K562 (cell line): Measurements from ENCODE around the gene TNFRSF18. TPM values are rescaled to one million over a fixed set of nuclear protein-coding genes. Genes with fewer than 3 reads are reported as not detected.
A peak's percentile ranks its signal among the peaks of the same experiment; 100 is the strongest.

Experiments used
- BMI1 ChIP-seq: fragments of 150-350 bp; IDR thresholded peaks from 2 replicates; pipeline ENCODE4 v1.6.1; 2014; ENCODE audit warnings: low read length
- CEBPB ChIP-seq: fragments of 450-650 bp; IDR thresholded peaks from 2 replicates; pipeline ENCODE4 v1.6.1; 2016; ENCODE audit warnings: missing genetic modification characterization, missing compliant biosample characterization
- CHD1 ChIP-seq: fragments of 200-600 bp; sonication (generic); IDR thresholded peaks from one replicate; pipeline ENCODE4 v1.6.1; 2012; ENCODE audit warnings: mild to moderate bottlenecking, moderate library complexity, low read length, inconsistent platforms
- DIDO1 ChIP-seq: fragments of 450-650 bp; IDR thresholded peaks from 2 replicates; pipeline ENCODE4 v1.6.1; 2016; ENCODE audit warnings: low read depth, missing biosample characterization, missing genetic modification characterization
- DMBX1 ChIP-seq: fragments of 250-450 bp; sonication (Bioruptor Pico); IDR thresholded peaks from 2 replicates; pipeline ENCODE4 v1.8.0; 2022; ENCODE audit warnings: inconsistent platforms, mild to moderate bottlenecking, moderate library complexity, borderline replicate concordance
- EP300 ChIP-seq: IDR thresholded peaks from 2 replicates; pipeline ENCODE4 v1.6.1; 2012; ENCODE audit warnings: low read length, improper control_type of control experiment
- MAZ ChIP-seq, 2 experiments: fragments of 450-650 bp in 1 of 2; sonication (generic) in 1 of 2; formaldehyde crosslinking; IDR thresholded peaks in 1 of 2; conservative IDR thresholded peaks in 1 of 2; 2 replicates each; pipeline versions ENCODE4 v1.4.0 to v1.5.0; 2020; ENCODE audit warnings: mild to moderate bottlenecking in 1 of 2, missing genetic modification reagents in 1 of 2
- NCOA1 ChIP-seq: fragments of 450-650 bp; IDR thresholded peaks from 2 replicates; pipeline ENCODE4 v1.6.1; 2016; ENCODE audit warnings: low read depth
- NFIC ChIP-seq: fragments of 450-650 bp; IDR thresholded peaks from 2 replicates; pipeline ENCODE4 v1.6.1; 2017; ENCODE audit warnings: mild to moderate bottlenecking, inconsistent platforms
- POU5F1 ChIP-seq: fragments of 150-350 bp; IDR thresholded peaks from 2 replicates; pipeline ENCODE4 v1.6.1; 2014; ENCODE audit warnings: borderline replicate concordance, low read length, low read depth, mild to moderate bottlenecking; ENCODE audit not compliant: partially characterized antibody
- RUNX1 ChIP-seq: sonication (generic); IDR thresholded peaks from 2 replicates; pipeline ENCODE4 v1.6.1; 2016; ENCODE audit warnings: antibody characterized with exemption, low read depth
- SOX6 ChIP-seq: fragments of 450-650 bp; IDR thresholded peaks from 2 replicates; pipeline ENCODE4 v1.6.1; 2014; ENCODE audit warnings: mild to moderate bottlenecking
- TEAD2 ChIP-seq: fragments of 450-650 bp; IDR thresholded peaks from 2 replicates; pipeline ENCODE4 v1.6.1; 2016; ENCODE audit warnings: missing genetic modification characterization, control low read depth, missing compliant biosample characterization
- THRA ChIP-seq: fragments of 450-650 bp; IDR thresholded peaks from 2 replicates; pipeline ENCODE4 v1.6.1; 2017; ENCODE audit warnings: mild to moderate bottlenecking, moderate library complexity
- U2AF2 ChIP-seq: fragments of 200-400 bp; formaldehyde crosslinking; optimal IDR thresholded peaks from 2 replicates; pipeline ENCODE3; 2017; ENCODE audit warnings: low read depth, mild to moderate bottlenecking, low read length
- ZC3H11A ChIP-seq: IDR thresholded peaks from 2 replicates; pipeline ENCODE4 v1.6.1; 2012; ENCODE audit warnings: low read depth, low read length, improper control_type of control experiment
- ZNF212 ChIP-seq: fragments of 450-650 bp; formaldehyde crosslinking; IDR thresholded peaks from 2 replicates; pipeline ENCODE4 v1.4.0; 2020; ENCODE audit warnings: mild to moderate bottlenecking
- ZNF644 ChIP-seq: fragments of 200-800 bp; sonication (Bioruptor generic); IDR thresholded peaks from 2 replicates; pipeline ENCODE4 v1.6.1; 2016; ENCODE audit warnings: low read depth, missing genetic modification characterization, missing compliant biosample characterization
- polyA plus RNA-seq, 8 experiments: library from polyadenylated mRNA; depleted of rRNA in 4 of 8; stranded (reverse) in 5 of 8; unstranded in 3 of 8; fragments of >200 nt; fragmentation: Nextera tagmentation in 2 of 8; fragmentation: Illumina TruSeq in 1 of 8; extraction: Ambion mirVana in 2 of 8; extraction: Trizol in 1 of 8; gene quantifications; 2 replicates each; pipeline versions ENCODE4 v1.2.1 to v1.2.3, GENCODE V29; 2011 to 2014; ENCODE audit warnings: inconsistent platforms in 1 of 8, missing spikeins in 1 of 8
- total RNA-seq, 7 experiments: library from RNA; depleted of rRNA in 6 of 7; stranded (reverse); fragments of >200 nt in 6 of 7; fragmentation: Illumina TruSeq in 2 of 7; extraction: Trizol in 2 of 7; gene quantifications; 2 replicates each; pipeline versions ENCODE4 v1.2.1 to v1.2.3, GENCODE V29; 2011 to 2021; ENCODE audit warnings: low replicate concordance in 1 of 7
- TF ChIP-seq, protein P1 (sequence below): fragments of 250-450 bp; sonication (Bioruptor Pico); IDR thresholded peaks from 2 replicates; pipeline ENCODE4 v1.5.0; 2021
- TF ChIP-seq, protein P2 (sequence below): fragments of 250-450 bp; sonication (Bioruptor Pico); IDR thresholded peaks from 2 replicates; pipeline ENCODE4 v1.8.0; 2022; ENCODE audit warnings: moderate library complexity, mild to moderate bottlenecking, inconsistent platforms
- TF ChIP-seq, protein P3 (sequence below), 2 experiments: IDR thresholded peaks; 2 replicates each; pipeline ENCODE4 v1.6.1; 2011; ENCODE audit warnings: borderline replicate concordance in 1 of 2, control low read depth in 1 of 2, low read depth in 1 of 2, low read length in 1 of 2, mild to moderate bottlenecking in 1 of 2, mixed read lengths in 1 of 2, moderate library complexity in 1 of 2; ENCODE audit not compliant: insufficient read depth in 1 of 2, insufficient read length in 1 of 2, poor library complexity in 1 of 2, severe bottlenecking in 1 of 2; ENCODE audit errors: extremely low read depth in 1 of 2
- TF ChIP-seq, protein P4 (sequence below): sonication (generic); formaldehyde crosslinking; IDR thresholded peaks from 2 replicates; pipeline ENCODE4 v1.8.0; 2022; ENCODE audit warnings: mild to moderate bottlenecking, missing genetic modification reagents

Gene TNFRSF18
- total and polyA plus RNA-seq, 9 of the 15 experiments (the other 6 are each of a cell fraction or from before 2014, with no cell fraction given): 0.24 to 0.27 TPM; not detected in 7

- TF ChIP-seq, protein P1, sequence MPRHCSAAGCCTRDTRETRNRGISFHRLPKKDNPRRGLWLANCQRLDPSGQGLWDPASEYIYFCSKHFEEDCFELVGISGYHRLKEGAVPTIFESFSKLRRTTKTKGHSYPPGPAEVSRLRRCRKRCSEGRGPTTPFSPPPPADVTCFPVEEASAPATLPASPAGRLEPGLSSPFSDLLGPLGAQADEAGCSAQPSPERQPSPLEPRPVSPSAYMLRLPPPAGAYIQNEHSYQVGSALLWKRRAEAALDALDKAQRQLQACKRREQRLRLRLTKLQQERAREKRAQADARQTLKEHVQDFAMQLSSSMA (CRISPR knock-in tag): no peak
- TF ChIP-seq, protein P2, sequence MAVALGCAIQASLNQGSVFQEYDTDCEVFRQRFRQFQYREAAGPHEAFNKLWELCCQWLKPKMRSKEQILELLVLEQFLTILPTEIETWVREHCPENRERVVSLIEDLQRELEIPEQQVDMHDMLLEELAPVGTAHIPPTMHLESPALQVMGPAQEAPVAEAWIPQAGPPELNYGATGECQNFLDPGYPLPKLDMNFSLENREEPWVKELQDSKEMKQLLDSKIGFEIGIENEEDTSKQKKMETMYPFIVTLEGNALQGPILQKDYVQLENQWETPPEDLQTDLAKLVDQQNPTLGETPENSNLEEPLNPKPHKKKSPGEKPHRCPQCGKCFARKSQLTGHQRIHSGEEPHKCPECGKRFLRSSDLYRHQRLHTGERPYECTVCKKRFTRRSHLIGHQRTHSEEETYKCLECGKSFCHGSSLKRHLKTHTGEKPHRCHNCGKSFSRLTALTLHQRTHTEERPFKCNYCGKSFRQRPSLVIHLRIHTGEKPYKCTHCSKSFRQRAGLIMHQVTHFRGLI (CRISPR knock-in tag): no peak
- TF ChIP-seq ZNF644 (tag): 0 out of 2 replicates have a peak, but pooled peaks have one; percentile 28
- no peak for TF ChIP-seq THRA
- TF ChIP-seq, protein P3, sequence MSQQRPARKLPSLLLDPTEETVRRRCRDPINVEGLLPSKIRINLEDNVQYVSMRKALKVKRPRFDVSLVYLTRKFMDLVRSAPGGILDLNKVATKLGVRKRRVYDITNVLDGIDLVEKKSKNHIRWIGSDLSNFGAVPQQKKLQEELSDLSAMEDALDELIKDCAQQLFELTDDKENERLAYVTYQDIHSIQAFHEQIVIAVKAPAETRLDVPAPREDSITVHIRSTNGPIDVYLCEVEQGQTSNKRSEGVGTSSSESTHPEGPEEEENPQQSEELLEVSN (IDR thresholded peaks at IDR 0.05; ENCODE audit: borderline replicate concordance in 1 of 2, extremely low read depth in 1 of 2, insufficient read depth in 1 of 2, insufficient read length in 1 of 2, low read depth in 1 of 2, low read length in 1 of 2, poor library complexity in 1 of 2, severe bottlenecking in 1 of 2): no peak
- no peak for TF ChIP-seq POU5F1
- no peak for TF ChIP-seq ZC3H11A
- no peak for TF ChIP-seq NCOA1
- TF ChIP-seq BMI1: no peak
- peak; percentile 48 for TF ChIP-seq CHD1
- TF ChIP-seq DIDO1 (tag): no peak
- TF ChIP-seq EP300: no peak
- no peak for TF ChIP-seq ZNF212 (CRISPR knock-in tag)
- no peak for TF ChIP-seq RUNX1
- TF ChIP-seq, protein P4, sequence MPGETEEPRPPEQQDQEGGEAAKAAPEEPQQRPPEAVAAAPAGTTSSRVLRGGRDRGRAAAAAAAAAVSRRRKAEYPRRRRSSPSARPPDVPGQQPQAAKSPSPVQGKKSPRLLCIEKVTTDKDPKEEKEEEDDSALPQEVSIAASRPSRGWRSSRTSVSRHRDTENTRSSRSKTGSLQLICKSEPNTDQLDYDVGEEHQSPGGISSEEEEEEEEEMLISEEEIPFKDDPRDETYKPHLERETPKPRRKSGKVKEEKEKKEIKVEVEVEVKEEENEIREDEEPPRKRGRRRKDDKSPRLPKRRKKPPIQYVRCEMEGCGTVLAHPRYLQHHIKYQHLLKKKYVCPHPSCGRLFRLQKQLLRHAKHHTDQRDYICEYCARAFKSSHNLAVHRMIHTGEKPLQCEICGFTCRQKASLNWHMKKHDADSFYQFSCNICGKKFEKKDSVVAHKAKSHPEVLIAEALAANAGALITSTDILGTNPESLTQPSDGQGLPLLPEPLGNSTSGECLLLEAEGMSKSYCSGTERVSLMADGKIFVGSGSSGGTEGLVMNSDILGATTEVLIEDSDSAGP: no peak
- 0 out of 4 replicates have a peak, but pooled peaks of 1 of the 2 experiments have one; percentile 71 for TF ChIP-seq MAZ (CRISPR knock-in tag; conservative IDR thresholded peaks at IDR 0.05 in 1 of 2, IDR thresholded peaks at IDR 0.05 in 1 of 2)
- no peak for TF ChIP-seq U2AF2
- TF ChIP-seq DMBX1: no peak
- no peak for TF ChIP-seq CEBPB
- no peak for TF ChIP-seq TEAD2 (tag)
- no peak for TF ChIP-seq SOX6
- TF ChIP-seq NFIC: peak; percentile 3; the same call in 1 of the 2 replicates
These were observed 48.3 kb downstream of the TNFRSF18 start (continued) for GRCh38 chr1:1157914-1158710.
